Measurements from ENCODE around the gene CDYL. TPM values are rescaled to one million over a fixed set of nuclear protein-coding genes. Genes with fewer than 3 reads are reported as not detected.

CDYL gene
- total and polyA plus RNA-seq, 7 donors, result 14.2 to 82.8 (median 37.9) TPM

DNA sequence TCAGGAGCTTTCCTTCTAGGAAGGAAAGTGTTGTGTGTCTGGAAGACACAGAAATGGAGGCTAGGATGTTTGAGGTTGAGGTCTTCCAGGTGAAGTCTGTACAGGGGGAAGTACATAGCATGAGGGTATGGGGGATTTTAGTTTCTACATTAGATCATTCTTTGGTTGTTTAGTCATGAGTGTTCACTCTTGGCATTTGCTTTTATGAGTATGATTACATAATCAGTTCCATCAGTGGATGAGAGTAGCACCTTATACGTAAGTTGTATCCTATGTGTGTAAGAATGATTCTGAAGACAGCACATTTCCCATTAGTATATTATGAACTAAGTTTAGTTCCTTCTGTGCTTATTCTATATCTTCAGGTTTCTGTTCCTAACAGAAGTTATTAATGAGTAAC lies 1.9 kb downstream of the CDYL start:
- Histone ChIP-seq H3K27ac (no peak overlapping the region), H3K9me3 (peaks cover 0 to 2% (median 0%) of the 10 kb centered on the region in 4 donors), H3K4me3 (peak overlapping the region in 2 of 4 donors; percentile 72 to 79), H3K27me3 (no peaks in the 10 kb centered on the region), H3K4me1 (peaks cover 0 to 37% (median 31%) of the 10 kb centered on the region in 4 donors), H3K36me3 (no peaks in the 10 kb centered on the region)
- no peak for DNase-seq
- no peak for TF ChIP-seq EP300 (IDR thresholded peaks at IDR 0.05)
- 78 to 80% methylated on average over 1 of the region's 1 CpG for WGBS, 2 donors
- intact Hi-C loops (cut with DNase I), result loop anchor here (5.0 to 10.0 kb wide), 5 partner anchors 157 to 753 kb away; partner anchors contain the start of genes ECI2 and PPP1R3G

DNA sequence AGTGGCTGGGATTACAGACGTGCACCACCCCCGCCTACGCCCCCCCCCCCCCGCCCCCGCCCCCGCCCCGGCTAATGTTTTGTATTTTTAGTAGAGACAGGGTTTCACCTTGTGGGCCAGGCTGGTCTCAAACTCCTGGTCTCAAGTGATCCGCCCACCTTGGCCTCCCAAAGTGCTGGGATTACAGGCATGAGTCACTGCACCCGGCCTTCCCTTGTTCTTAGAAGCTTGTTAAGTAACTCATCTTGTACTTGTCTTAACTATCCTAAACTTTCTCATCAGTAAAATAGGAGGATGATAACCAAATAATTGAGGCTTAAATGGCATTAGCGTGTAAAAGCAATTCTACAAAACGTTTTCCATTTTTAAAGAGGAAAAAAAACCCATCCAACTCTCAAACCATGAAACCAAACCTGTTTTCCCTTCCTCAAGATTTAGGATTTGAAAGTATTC lies 4.2 kb downstream of the CDYL start:
- H3K4me3 ChIP-seq, result no peak overlapping the region
- H3K27me3 ChIP-seq, result no peaks in the 10 kb centered on the region
- 46 to 68% methylated on average over 11 of the region's 11 CpGs for WGBS, 2 donors
- H3K36me3 ChIP-seq, result no peaks in the 10 kb centered on the region
- intact Hi-C loops (cut with DNase I), result no loop called here
- peaks cover 0 to 33% (median 30%) of the 10 kb centered on the region in 4 donors for H3K4me1 ChIP-seq
- TF ChIP-seq EP300 (IDR thresholded peaks at IDR 0.05) (no peak), POLR2A (IDR thresholded peaks at IDR 0.05) (no peak), POLR2AphosphoS5 (IDR thresholded peaks at IDR 0.05) (no peak)
- TF ChIP-seq, protein P1, sequence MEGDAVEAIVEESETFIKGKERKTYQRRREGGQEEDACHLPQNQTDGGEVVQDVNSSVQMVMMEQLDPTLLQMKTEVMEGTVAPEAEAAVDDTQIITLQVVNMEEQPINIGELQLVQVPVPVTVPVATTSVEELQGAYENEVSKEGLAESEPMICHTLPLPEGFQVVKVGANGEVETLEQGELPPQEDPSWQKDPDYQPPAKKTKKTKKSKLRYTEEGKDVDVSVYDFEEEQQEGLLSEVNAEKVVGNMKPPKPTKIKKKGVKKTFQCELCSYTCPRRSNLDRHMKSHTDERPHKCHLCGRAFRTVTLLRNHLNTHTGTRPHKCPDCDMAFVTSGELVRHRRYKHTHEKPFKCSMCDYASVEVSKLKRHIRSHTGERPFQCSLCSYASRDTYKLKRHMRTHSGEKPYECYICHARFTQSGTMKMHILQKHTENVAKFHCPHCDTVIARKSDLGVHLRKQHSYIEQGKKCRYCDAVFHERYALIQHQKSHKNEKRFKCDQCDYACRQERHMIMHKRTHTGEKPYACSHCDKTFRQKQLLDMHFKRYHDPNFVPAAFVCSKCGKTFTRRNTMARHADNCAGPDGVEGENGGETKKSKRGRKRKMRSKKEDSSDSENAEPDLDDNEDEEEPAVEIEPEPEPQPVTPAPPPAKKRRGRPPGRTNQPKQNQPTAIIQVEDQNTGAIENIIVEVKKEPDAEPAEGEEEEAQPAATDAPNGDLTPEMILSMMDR (IDR thresholded peaks at IDR 0.05), result no peak
- DNase-seq, result no peak
- peaks cover 0 to 2% (median 0%) of the 10 kb centered on the region in 4 donors for H3K9me3 ChIP-seq
- H3K27ac ChIP-seq, result no peak overlapping the region

DNA sequence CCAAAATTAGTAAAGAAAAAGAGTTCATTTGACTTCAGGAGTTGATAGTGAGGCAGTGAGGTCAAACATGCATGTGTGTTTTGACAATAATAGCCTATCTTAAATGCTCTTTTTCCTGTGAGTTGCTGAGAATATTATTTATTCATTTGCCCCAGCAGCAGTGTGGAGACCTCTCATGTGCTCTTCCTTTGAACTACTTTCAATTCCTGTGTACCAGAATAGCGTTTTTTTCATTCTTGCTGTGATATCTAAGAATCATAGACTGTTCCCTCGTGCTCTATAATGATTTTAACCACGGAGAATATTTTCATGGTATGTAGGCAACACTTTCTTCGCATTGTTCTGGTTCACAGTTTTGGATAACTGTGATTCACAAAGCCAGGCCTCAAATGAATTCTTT lies 5.2 kb downstream of the CDYL start:
- peaks cover 0 to 42% (median 32%) of the 10 kb centered on the region in 4 donors for H3K4me1 ChIP-seq
- no peaks in the 10 kb centered on the region for H3K36me3 ChIP-seq
- WGBS, 2 donors, result 40 to 47% methylated on average over 4 of the region's 4 CpGs
- TF ChIP-seq, protein P1 (IDR thresholded peaks at IDR 0.05), result no peak
- TF ChIP-seq EP300 (IDR thresholded peaks at IDR 0.05) (no peak), POLR2A (IDR thresholded peaks at IDR 0.05) (no peak)
- H3K27me3 ChIP-seq, result no peaks in the 10 kb centered on the region
- no peak overlapping the region for H3K4me3 ChIP-seq
- intact Hi-C loops (cut with DNase I), result no loop called here
- H3K27ac ChIP-seq, result no peak overlapping the region
- DNase-seq, result no peak
- H3K9me3 ChIP-seq, result peaks cover 0 to 2% (median 0%) of the 10 kb centered on the region in 4 donors

DNA sequence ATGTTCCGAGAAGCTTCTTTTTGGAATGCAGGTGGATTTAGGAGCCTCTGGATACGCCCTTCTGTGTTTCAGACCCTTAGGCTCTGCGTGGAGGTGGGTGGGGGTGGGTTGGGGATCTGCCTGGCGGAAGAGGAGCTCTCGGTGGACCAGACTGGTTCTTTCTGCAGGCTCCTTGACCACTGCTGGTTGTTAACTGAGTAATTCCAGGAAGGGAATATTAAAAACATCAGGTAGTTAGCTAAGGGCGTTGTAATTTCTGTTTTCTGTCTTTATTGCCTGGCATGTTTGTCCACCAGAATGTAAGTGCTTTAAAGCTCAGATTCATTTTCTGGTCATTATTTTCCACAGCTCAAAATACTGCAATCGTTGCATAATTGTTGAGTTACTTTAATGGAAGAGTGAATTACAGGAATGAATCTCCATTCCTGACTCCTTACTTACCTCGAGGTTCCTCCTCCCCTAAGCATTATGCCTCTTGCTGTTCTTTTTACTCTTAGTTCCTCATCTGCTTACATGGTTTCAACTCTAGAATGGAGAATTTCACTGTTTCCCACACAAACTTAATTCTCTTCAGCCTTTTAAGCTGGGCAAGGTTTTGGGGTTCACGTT lies 5.9 kb downstream of the CDYL start:
- Histone ChIP-seq H3K27ac (no peak overlapping the region), H3K4me1 (peaks cover 0 to 47% (median 32%) of the 10 kb centered on the region in 4 donors), H3K9me3 (peaks cover 0 to 2% (median 0%) of the 10 kb centered on the region in 4 donors), H3K27me3 (no peaks in the 10 kb centered on the region), H3K36me3 (no peaks in the 10 kb centered on the region), H3K4me3 (no peak overlapping the region)
- WGBS, 2 donors, result 23 to 74% methylated on average over 9 of the region's 9 CpGs
- intact Hi-C loops (cut with DNase I), result no loop called here
- no peak for DNase-seq
- no peak for TF ChIP-seq POLR2AphosphoS5 (IDR thresholded peaks at IDR 0.05)
- TF ChIP-seq, protein P1 (IDR thresholded peaks at IDR 0.05), result no peak
- no peak for TF ChIP-seq EP300 (IDR thresholded peaks at IDR 0.05)
- no peak for TF ChIP-seq POLR2A (IDR thresholded peaks at IDR 0.05)

DNA sequence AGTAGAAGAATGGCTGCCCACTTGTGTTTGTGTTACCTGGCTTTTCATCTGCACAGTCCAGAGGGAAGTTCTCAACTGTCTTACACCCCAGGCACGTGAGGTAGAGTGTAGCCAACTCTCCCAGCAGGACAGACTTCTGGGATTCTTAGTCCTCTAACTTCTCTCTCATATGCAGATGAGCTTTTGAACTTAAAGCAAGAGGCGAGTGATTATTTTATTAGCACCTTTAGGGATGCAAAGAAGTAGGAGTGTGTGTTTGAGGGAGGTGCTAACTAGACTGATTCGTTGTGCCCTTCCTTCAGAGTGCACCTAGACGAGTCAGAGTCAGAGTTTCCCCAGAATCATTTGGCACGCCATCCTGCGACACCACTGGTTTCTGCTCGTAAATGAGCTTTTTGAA lies 10.8 kb downstream of the CDYL start:
- no peak for TF ChIP-seq EP300 (IDR thresholded peaks at IDR 0.05)
- TF ChIP-seq, protein P1 (IDR thresholded peaks at IDR 0.05), result no peak
- TF ChIP-seq POLR2A (IDR thresholded peaks at IDR 0.05), result no peak
- no peak for TF ChIP-seq POLR2AphosphoS5 (IDR thresholded peaks at IDR 0.05)
- WGBS, 2 donors, result 84 to 88% methylated on average over 7 of the region's 7 CpGs
- no peaks in the 10 kb centered on the region for H3K9me3 ChIP-seq
- peaks cover 0 to 36% (median 7%) of the 10 kb centered on the region in 4 donors for H3K4me1 ChIP-seq
- DNase-seq, result no peak
- no peaks in the 10 kb centered on the region for H3K36me3 ChIP-seq
- H3K27me3 ChIP-seq, result no peaks in the 10 kb centered on the region
- H3K4me3 ChIP-seq, result no peak overlapping the region
- no peak overlapping the region for H3K27ac ChIP-seq
- intact Hi-C loops (cut with DNase I), result no loop called here
